H1 (cell line): ENCODE data around the gene GRK5. TPM values are rescaled to one million over a fixed set of nuclear protein-coding genes. Genes with fewer than 3 reads are reported as not detected.

Experiments used
- ATF2 ChIP-seq: IDR thresholded peaks from 2 replicates; pipeline ENCODE4 v1.6.1; 2012; ENCODE audit warnings: low read length, inconsistent platforms
- BACH1 ChIP-seq: IDR thresholded peaks from 2 replicates; pipeline ENCODE4 v1.6.1; 2012; ENCODE audit warnings: low read length, improper control_type of control experiment
- CBX8 ChIP-seq: fragments of 300-800, 300-1000 bp; sonication (generic); IDR thresholded peaks from 2 replicates; pipeline ENCODE4 v1.7.1; 2016; ENCODE audit warnings: low read depth, low read length, borderline replicate concordance
- CREB1 ChIP-seq: IDR thresholded peaks from 2 replicates; pipeline ENCODE4 v1.6.1; 2012; ENCODE audit warnings: inconsistent platforms
- RFX5 ChIP-seq: IDR thresholded peaks from 2 replicates; pipeline ENCODE4 v1.6.1; 2011; ENCODE audit warnings: low read depth, low read length, improper control_type of control experiment, borderline replicate concordance
- SIRT6 ChIP-seq: IDR thresholded peaks from one replicate; pipeline ENCODE4 v1.7.1; 2012; ENCODE audit warnings: low read length, inconsistent platforms
- YY1 ChIP-seq: IDR thresholded peaks from 2 replicates; pipeline ENCODE4 v1.6.1; 2011; ENCODE audit warnings: low read depth, mild to moderate bottlenecking, low read length
- polyA plus RNA-seq, 7 experiments: library from polyadenylated mRNA; depleted of rRNA in 3 of 7; stranded (reverse) in 5 of 7; unstranded in 2 of 7; fragments of >200 nt in 5 of 7; fragments of 200-250 nt in 2 of 7; gene quantifications; 1 replicate in 5 of 7; 2 replicates in 1 of 7; 4 replicates in 1 of 7; pipeline versions ENCODE4 v1.2.1 to v1.2.3, GENCODE V29; 2011 to 2013; ENCODE audit warnings: missing spikeins in 2 of 7, mixed read lengths in 2 of 7
- total RNA-seq: library from RNA; stranded (reverse); fragmentation: NEBNext Ultra II Directional; extraction: Animal tissue kit (Norgen Biotek cat#: 25700); gene quantifications from 2 replicates; pipeline ENCODE4 v1.2.1, GENCODE V29; 2021

GRK5 gene
- total and polyA plus RNA-seq, 2 of the 8 experiments (the other 6 are each of a cell fraction or from before 2014, with no cell fraction given), result 0.54 to 2.5 TPM

GRCh38 chr10:119291223-119291900 lies 84.0 kb downstream of the GRK5 start (continued):
- no peak for TF ChIP-seq SIRT6
- no peak for TF ChIP-seq YY1
- TF ChIP-seq CREB1, result no peak
- TF ChIP-seq ATF2, result no peak
- no peak for TF ChIP-seq RFX5
- no peak for TF ChIP-seq CBX8
- TF ChIP-seq BACH1, result no peak
